Naive B cell (primary cell): Measurements from ENCODE around the gene SRRM4. TPM values are rescaled to one million over a fixed set of nuclear protein-coding genes. Genes with fewer than 3 reads are reported as not detected.

ENCODE experiments used
- ATAC-seq, 2 donors: fragments of 150-1000 bp; cut with Tn5 transposase; 2 replicates each; pipeline ENCODE4 v1.10.0; 2021; ENCODE audit warnings: low read depth in 2 of 2, mild to moderate bottlenecking in 2 of 2, moderate library complexity in 2 of 2
- DNase-seq: peaks from one replicate; pipeline ENCODE4 v3.0.0; 2022
- H3K27ac Mint-ChIP-seq, 6 donors: one replicate each; pipeline ENCODE4 v1.8.0; 2020 to 2022; ENCODE audit warnings: mild to moderate bottlenecking in 6 of 6, mixed read lengths in 6 of 6, moderate library complexity in 5 of 6, inconsistent platforms in 2 of 6
- H3K27me3 Mint-ChIP-seq, 3 donors: one replicate each; pipeline ENCODE4 v1.8.0; 2021 to 2022; ENCODE audit warnings: mixed read lengths in 3 of 3, mild to moderate bottlenecking in 1 of 3
- H3K36me3 Mint-ChIP-seq, 2 donors: one replicate each; pipeline ENCODE4 v1.8.0; 2020 to 2022; ENCODE audit warnings: mixed read lengths in 2 of 2, inconsistent platforms in 1 of 2, mild to moderate bottlenecking in 1 of 2
- H3K4me1 Mint-ChIP-seq, 3 donors: one replicate each; pipeline ENCODE4 v1.8.0; 2020 to 2022; ENCODE audit warnings: mixed read lengths in 3 of 3, inconsistent platforms in 1 of 3, mild to moderate bottlenecking in 1 of 3, moderate library complexity in 1 of 3
- H3K4me3 Mint-ChIP-seq, 8 donors: one replicate each; pipeline ENCODE4 v1.8.0; 2020 to 2022; ENCODE audit warnings: mild to moderate bottlenecking in 8 of 8, mixed read lengths in 8 of 8, moderate library complexity in 8 of 8, inconsistent platforms in 2 of 8
- H3K9me3 Mint-ChIP-seq, 7 donors: one replicate each; pipeline ENCODE4 v1.8.0; 2020 to 2022; ENCODE audit warnings: mixed read lengths in 7 of 7, mild to moderate bottlenecking in 5 of 7, inconsistent platforms in 2 of 7, moderate library complexity in 1 of 7
- polyA plus RNA-seq, 6 donors: library from polyadenylated mRNA; unstranded; fragments of 300-500 nt; fragmentation: Illumina TruSeq; gene quantifications; one replicate each; pipeline ENCODE4 v1.2.3, GENCODE V29; 2021; ENCODE audit warnings: low read depth in 6 of 6

The SRRM4 gene
- polyA plus RNA-seq, 6 donors from 2014 or later = not detected

DNA sequence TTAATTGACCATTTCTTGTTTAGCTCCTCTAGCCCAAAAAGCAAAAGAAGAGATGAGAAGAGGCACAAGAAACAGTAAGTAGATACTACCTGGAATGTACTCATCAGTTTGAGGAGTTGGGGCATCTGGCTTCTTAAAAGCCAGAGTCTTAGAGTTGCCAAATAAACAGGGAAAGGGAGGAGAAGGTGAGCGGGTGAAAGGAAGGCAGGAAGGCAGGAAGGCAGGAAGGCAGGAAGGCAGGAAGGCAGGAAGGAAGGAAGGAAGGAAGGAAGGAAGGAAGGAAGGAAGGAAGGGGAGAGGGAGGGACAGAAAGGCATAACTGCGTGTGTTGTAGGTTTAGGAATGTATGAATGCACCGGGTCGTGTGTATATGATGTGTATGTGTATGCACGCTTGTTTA lies 140.7 kb downstream of the SRRM4 start:
- Mint-ChIP-seq H3K27me3 (peaks cover 0 to 4% (median 3%) of the 10 kb centered on the region in 3 donors), H3K9me3 (peaks cover 0 to 6% (median 0%) of the 10 kb centered on the region in 7 donors), H3K27ac (no peak overlapping the region), H3K36me3 (no peaks in the 10 kb centered on the region), H3K4me1 (no peaks in the 10 kb centered on the region), H3K4me3 (no peak overlapping the region)
- ATAC-seq (no peak), DNase-seq (no peak)

DNA sequence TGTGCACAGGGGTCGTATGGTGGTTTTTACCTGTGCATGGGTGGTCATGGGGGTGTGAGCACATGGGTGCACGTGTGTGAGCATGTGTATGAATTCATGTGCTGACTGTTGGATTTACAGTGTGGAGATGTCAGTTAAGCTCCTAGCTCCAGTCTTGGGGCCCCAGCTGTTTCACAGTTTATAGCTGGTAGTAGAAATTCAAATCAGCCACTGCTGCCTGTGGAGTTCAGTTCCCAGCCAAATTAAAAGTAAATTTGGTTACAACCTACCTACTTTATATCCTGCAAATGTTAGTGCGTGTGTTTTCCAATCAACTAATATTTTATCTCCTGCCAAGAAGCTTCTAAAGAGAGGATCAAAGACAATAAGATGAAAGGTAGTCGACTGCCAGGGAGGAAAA lies 141.4 kb downstream of the SRRM4 start:
- Mint-ChIP-seq H3K4me3 (no peak overlapping the region), H3K36me3 (no peaks in the 10 kb centered on the region), H3K4me1 (no peaks in the 10 kb centered on the region), H3K27ac (no peak overlapping the region), H3K27me3 (peaks cover 0 to 4% (median 3%) of the 10 kb centered on the region in 3 donors), H3K9me3 (peaks cover 0 to 5% (median 0%) of the 10 kb centered on the region in 7 donors)
- ATAC-seq (no peak), DNase-seq (no peak)

DNA sequence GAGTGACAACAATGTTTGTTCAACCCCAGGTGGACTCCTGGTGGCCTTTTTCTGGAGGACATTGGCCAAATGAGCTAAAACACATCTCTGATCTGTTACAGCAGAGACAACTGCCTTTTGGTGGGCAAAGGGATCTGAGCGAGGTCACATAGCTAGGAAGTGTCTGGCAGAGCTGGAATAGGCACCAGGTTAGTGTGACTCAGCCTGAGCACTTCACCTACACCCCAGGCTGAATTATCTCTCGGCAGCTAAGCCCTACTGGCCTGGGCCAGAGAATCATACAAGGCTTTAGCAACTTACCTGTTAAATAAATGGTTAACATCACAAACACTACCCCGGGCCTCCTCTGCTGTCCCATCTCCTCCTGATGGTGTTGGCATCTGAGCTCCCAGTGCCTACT lies 147.2 kb downstream of the SRRM4 start:
- peaks cover 0 to 12% of the 10 kb centered on the region in 2 donors for H3K36me3 Mint-ChIP-seq
- H3K27me3 Mint-ChIP-seq = no peaks in the 10 kb centered on the region
- no peak overlapping the region for H3K27ac Mint-ChIP-seq
- H3K9me3 Mint-ChIP-seq = peaks cover 14 to 43% (median 23%) of the 10 kb centered on the region in 7 donors
- ATAC-seq = no peak
- no peak for DNase-seq
- no peak overlapping the region for H3K4me3 Mint-ChIP-seq
- H3K4me1 Mint-ChIP-seq = peaks cover 0 to 3% (median 0%) of the 10 kb centered on the region in 3 donors

DNA sequence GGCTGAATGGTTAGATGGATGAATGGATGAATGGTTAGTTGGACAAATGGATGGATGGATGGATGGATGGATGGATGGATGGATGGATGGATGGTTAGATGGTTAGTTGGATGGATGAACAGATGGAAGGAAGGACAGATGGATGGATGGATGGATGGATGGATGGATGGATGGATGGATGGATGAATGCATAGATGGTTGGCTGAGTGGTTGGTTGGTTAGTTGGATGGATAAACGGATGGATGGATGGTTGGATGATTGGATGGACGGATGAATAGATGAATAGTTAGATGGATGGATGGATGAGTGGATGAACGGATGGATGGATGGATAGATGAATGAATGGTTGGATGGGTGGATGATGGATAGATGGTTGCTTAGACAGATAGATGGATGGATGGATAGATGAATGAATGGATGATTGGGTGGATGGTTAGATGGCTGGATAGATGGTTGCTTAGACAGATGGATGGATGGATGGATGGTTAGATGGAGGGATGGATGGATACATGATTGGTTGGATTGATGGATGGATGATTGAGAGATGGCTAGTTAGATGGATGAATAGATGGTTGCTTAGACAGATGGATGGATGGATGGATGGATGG lies 148.6 kb downstream of the SRRM4 start:
- H3K9me3 Mint-ChIP-seq = peaks cover 18 to 50% (median 27%) of the 10 kb centered on the region in 7 donors
- no peak overlapping the region for H3K4me3 Mint-ChIP-seq

GRCh38 chr12:119130523-119130922 lies 149.2 kb downstream of the SRRM4 start:
- Mint-ChIP-seq H3K4me3 (no peak overlapping the region), H3K27ac (no peak overlapping the region), H3K27me3 (no peaks in the 10 kb centered on the region), H3K36me3 (peaks cover 0 to 12% of the 10 kb centered on the region in 2 donors), H3K9me3 (peaks cover 20 to 56% (median 24%) of the 10 kb centered on the region in 7 donors), H3K4me1 (peaks cover 0 to 3% (median 0%) of the 10 kb centered on the region in 3 donors)
- ATAC-seq = no peak
- no peak for DNase-seq

More for the DNA sequence above, 148.6 kb downstream of the SRRM4 start:
- no peak overlapping the region for H3K27ac Mint-ChIP-seq
- peaks cover 0 to 3% (median 0%) of the 10 kb centered on the region in 3 donors for H3K4me1 Mint-ChIP-seq
- DNase-seq = no peak
- ATAC-seq = no peak
- H3K36me3 Mint-ChIP-seq = peaks cover 0 to 12% of the 10 kb centered on the region in 2 donors
- H3K27me3 Mint-ChIP-seq = no peaks in the 10 kb centered on the region

DNA sequence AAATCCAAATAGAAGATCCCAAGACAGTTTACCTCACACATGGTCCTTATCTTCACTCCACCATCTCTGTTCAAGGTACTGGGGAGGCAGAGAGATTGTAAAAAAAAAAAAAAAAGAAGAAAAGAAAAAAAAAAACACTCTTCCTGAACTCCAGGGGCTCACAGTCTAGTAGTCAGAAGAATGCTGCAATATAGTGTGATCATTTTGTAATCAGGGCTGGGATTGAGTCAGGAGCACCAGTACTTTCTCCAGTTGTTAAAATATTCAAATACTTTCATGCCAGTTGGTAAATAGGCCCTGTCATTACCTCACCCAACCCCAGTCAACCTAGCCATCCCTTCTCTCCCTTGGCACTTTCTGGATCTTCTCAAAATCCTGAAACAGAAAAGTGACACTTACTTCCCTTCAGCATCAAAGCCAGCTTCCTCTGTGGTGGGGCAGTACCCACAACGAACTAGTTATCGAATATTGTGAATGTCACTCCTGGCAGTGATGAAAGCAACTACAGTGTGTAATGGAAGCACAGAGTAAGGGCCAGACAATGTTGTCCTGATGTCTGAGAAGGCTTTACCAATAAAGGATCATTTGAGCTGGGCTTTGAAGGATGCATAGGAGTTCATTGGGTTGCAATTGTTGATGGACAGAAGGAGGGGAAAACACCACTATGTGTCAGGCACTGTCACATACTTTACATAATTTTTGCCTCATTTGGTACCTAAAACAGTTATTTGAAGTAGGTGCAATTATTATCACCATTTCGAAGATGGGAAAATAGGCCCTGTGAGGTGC lies 153.1 kb downstream of the SRRM4 start:
- Mint-ChIP-seq H3K27me3 (no peaks in the 10 kb centered on the region), H3K9me3 (peaks cover 19 to 59% (median 24%) of the 10 kb centered on the region in 7 donors), H3K27ac (no peak overlapping the region), H3K36me3 (peaks cover 0 to 9% of the 10 kb centered on the region in 2 donors), H3K4me1 (peaks cover 0 to 3% (median 0%) of the 10 kb centered on the region in 3 donors), H3K4me3 (no peak overlapping the region)
- ATAC-seq (no peak), DNase-seq (no peak)

DNA sequence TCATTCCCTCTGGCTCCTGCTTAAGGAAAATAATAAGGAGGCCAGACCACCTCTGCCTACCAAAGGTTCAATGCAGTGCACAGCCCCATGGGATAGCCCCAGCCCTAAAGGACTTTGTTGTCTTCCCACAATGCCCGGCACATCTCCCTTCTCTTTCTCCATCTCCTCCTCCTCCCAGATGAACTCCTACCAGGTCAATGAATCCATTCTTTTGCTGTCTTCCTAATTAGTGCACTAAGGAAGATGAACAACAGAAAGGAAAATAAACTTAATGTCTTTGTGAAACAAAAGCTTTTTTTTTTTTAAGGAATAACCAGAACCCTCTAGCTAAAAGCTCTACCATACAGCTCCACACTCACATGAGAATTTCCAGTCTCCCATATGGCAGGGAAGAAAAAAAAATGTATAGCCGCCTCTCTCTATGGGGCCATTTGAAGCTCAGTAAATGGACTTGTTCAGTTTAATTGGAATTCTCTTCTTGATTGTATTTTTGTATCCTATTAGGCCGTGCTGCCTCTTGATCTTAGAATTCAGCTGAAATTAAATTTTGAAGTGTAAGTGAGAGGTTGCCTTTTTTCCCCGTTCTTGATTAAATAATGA lies 155.6 kb downstream of the SRRM4 start:
- Mint-ChIP-seq H3K4me1 (no peaks in the 10 kb centered on the region), H3K36me3 (no peaks in the 10 kb centered on the region), H3K4me3 (no peak overlapping the region), H3K27me3 (no peaks in the 10 kb centered on the region), H3K9me3 (peaks cover 11 to 41% (median 18%) of the 10 kb centered on the region in 7 donors), H3K27ac (no peak overlapping the region)
- no peak for DNase-seq
- ATAC-seq = no peak

DNA sequence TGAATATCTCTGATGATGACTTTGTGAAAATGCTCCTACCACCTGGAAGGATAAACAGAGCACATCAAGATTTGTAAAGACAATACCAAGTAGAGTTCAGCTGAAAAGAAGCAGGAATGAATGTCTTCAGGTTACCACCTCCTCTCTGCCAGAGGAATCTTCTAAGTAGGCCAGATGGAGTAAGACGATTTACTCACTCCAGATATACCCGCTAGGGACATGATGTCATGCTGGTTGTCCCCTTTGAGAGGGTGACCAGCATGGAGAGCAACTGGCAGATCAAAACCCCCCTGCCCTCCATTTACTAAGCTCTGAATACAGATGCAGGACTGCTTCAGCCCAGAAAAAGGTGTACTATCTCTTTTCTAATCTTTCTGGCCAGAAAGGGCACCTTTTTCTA lies 158.1 kb downstream of the SRRM4 start:
- no peak overlapping the region for H3K4me3 Mint-ChIP-seq
- H3K9me3 Mint-ChIP-seq = peaks cover 0 to 27% (median 7%) of the 10 kb centered on the region in 7 donors
- ATAC-seq = no peak
- H3K27me3 Mint-ChIP-seq = peaks cover 0 to 9% (median 0%) of the 10 kb centered on the region in 3 donors
- H3K36me3 Mint-ChIP-seq = no peaks in the 10 kb centered on the region
- no peak for DNase-seq
- no peaks in the 10 kb centered on the region for H3K4me1 Mint-ChIP-seq
- H3K27ac Mint-ChIP-seq = no peak overlapping the region

GRCh38 chr12:119145367-119145766 lies 164.0 kb downstream of the SRRM4 start:
- Mint-ChIP-seq H3K4me3 (no peak overlapping the region), H3K9me3 (peaks cover 0 to 13% (median 5%) of the 10 kb centered on the region in 7 donors), H3K27me3 (peaks cover 10 to 27% (median 21%) of the 10 kb centered on the region in 3 donors), H3K36me3 (no peaks in the 10 kb centered on the region), H3K4me1 (no peaks in the 10 kb centered on the region), H3K27ac (no peak overlapping the region)
- ATAC-seq (no peak), DNase-seq (no peak)

GRCh38 chr12:119147847-119148448 lies 166.6 kb downstream of the SRRM4 start:
- Mint-ChIP-seq H3K27me3 (peaks cover 15 to 43% (median 38%) of the 10 kb centered on the region in 3 donors), H3K4me3 (no peak overlapping the region), H3K9me3 (peaks cover 0 to 32% (median 4%) of the 10 kb centered on the region in 7 donors), H3K4me1 (no peaks in the 10 kb centered on the region), H3K27ac (no peak overlapping the region), H3K36me3 (peaks cover 0 to 12% of the 10 kb centered on the region in 2 donors)
- ATAC-seq (no peak), DNase-seq (no peak)

GRCh38 chr12:119149270-119149669 lies 167.9 kb downstream of the SRRM4 start:
- H3K36me3 Mint-ChIP-seq = peaks cover 0 to 22% of the 10 kb centered on the region in 2 donors
- H3K27me3 Mint-ChIP-seq = peaks cover 19 to 48% (median 48%) of the 10 kb centered on the region in 3 donors
- peaks cover 3 to 42% (median 12%) of the 10 kb centered on the region in 7 donors for H3K9me3 Mint-ChIP-seq
- ATAC-seq (no peak), DNase-seq (no peak)
- no peak overlapping the region for H3K27ac Mint-ChIP-seq
- H3K4me3 Mint-ChIP-seq = no peak overlapping the region
- H3K4me1 Mint-ChIP-seq = peaks cover 0 to 5% (median 5%) of the 10 kb centered on the region in 3 donors

DNA sequence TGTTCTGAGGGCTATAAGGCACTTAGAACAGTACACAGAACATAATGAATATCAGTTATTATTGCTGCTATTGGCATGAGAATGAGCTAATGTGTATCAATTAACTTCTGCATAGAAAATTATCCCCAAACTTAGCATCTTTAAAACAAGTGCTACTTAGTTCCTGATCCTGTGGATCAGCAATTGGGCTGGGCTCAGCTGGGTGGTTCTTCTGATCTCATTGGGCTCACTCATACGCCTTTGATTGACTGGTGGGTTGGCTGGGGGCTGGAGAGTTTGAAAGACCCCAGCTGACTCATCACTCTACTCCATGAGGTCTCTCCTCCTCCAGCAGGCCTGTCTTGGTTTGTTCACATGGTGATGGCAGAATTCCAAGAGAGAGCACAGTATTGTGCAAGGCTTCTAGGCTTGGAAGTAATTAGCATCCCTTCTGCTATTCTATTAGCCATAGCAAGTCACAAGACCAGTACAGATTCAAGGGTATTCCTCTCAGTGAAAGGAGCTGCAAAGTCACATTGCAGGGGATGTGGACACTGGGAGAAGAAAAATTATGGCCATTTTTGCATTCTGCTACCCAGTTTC lies 170.2 kb downstream of the SRRM4 start:
- no peak overlapping the region for H3K27ac Mint-ChIP-seq
- H3K4me1 Mint-ChIP-seq = peaks cover 0 to 5% (median 5%) of the 10 kb centered on the region in 3 donors
- DNase-seq = no peak
- ATAC-seq = no peak
- H3K36me3 Mint-ChIP-seq = peaks cover 0 to 23% of the 10 kb centered on the region in 2 donors
- H3K27me3 Mint-ChIP-seq = peaks cover 19 to 34% (median 34%) of the 10 kb centered on the region in 3 donors
- H3K4me3 Mint-ChIP-seq = no peak overlapping the region
- H3K9me3 Mint-ChIP-seq = peaks cover 4 to 49% (median 12%) of the 10 kb centered on the region in 7 donors
